IPS DF 4.7 (cell line): ENCODE data around the gene PRSS33.

Source experiments
- DNase-seq: peaks from one replicate; pipeline ENCODE4 v3.0.0-alpha.2; 2013; ENCODE audit warnings: low spot score; ENCODE audit errors: extremely low read depth

The PRSS33 gene

DNA sequence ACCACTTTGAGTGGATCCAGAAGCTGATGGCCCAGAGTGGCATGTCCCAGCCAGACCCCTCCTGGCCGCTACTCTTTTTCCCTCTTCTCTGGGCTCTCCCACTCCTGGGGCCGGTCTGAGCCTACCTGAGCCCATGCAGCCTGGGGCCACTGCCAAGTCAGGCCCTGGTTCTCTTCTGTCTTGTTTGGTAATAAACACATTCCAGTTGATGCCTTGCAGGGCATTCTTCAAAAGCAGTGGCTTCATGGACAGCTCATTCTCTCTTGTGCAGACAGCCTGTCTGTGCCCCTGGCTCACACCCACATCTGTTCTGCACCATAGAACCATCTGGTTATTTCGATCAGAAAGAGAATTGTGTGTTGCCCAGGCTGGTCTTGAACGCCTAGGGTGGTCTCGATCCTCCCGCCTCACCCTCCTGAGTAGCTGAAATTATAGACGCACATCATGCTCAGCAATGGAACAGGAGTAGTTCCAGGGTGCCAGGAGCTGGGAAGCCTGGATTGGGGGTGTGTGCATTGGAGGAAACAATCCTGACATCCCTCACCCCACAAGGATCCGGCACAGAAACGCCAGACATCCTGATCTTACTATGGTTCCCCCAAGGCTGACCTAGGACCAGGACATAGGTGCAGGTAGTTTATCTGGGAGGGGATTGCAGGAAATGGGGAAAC, 34.3 kb upstream of the PRSS33 start:
- DNase-seq, result no peak

DNA sequence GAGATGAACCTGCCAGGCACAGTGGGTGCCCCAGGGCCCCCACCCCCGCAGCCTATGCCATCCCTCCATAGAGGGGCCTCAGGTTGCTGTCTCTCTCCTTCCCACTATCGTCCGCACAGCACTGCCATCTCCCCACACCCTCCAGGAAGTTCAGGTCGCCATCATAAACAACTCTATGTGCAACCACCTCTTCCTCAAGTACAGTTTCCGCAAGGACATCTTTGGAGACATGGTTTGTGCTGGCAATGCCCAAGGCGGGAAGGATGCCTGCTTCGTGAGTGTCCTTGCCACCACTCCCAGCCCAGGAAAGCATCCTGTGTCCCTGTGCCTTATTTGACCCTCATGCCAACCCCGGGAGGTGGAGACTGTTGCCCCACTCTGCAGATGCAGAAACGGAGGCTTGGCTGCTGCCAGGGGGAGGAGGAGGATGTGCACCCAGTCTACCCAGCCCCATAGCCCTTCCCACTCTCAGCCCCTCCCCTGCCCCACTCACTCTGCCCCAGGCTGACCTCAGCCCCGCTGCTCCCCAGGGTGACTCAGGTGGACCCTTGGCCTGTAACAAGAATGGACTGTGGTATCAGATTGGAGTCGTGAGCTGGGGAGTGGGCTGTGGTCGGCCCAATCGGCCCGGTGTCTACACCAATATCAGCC, 33.6 kb upstream of the PRSS33 start:
- DNase-seq, result no peak

DNA sequence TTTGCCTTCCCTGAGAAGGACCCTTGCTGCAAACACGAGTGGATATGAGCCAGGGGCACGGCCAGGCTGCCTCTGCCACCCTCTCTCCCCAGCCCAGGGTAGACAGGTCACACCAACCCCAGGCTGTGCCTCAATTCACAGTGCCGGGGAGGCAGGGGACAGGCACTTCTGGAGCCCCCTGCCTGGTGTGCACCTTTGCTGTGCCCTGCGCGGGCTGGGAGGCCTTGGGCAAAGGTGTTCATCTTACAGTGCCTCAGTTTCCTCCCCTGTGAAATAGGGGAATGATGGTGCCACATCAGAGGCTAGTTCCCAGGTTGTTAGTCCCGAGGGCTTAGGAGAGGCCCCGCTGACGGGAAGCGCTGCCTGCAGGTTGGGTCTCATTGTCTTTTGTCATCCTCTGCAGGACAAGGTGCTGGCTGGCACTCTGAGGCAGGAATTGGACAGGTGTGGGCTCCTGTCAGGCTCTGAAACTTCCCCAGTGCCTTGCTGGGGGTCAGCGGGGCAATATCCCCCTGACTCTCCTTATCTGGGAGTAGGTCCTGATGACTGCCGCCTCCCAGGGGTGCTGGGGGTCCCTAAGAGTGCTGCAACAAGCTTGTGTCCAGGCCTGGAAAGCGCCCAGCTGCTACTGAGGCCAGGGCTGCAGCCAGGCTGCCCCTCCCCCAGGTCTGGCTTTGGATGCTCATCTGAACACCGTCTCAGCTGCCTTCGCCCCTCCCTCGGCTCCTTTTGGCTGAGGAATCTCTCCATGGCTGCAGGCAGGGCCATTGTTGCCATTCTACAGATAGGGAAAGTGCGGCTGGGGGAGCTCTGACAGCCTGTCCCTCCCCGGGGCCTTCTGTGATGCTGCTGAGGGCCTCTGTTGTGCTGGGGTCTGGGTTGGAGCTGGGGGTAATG, 32.8 kb upstream of the PRSS33 start:
- no peak for DNase-seq

DNA sequence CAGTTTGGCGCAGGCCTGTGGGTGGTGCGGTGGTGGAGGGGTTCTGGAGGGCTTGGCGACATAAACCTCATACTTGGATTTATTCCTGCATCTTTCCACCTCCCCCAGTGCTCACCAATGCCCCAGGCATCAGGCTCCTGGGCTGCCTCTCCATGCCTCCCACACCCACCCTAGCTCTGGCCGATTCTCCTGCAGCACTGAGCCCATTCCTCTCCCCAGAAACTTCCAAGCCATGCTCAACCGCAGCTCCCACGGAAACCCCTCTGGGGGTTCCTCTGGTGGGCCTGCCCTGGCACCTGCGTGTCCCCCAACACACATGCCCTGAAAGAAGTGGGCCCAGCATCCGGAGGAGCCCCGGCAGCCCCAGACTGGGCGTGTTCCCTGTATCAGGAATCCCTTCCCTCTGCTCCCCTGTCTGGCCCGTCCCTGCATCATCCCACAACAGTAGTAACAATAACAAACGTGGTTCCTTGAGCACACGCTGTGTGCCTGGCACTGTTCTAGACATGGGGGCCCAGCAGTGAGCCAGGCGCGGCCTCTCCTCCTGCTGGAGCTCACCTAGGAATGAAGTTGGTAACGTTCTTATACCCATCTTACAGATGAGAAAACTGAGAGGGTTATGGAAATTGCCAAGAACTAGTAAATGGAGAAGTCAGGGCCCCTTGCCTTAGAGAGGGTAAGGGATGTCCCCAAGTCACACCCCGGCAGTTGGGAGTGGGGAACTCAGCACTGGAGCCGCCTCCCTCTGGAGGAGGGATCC, 32.0 kb upstream of the PRSS33 start:
- DNase-seq, result no peak

DNA sequence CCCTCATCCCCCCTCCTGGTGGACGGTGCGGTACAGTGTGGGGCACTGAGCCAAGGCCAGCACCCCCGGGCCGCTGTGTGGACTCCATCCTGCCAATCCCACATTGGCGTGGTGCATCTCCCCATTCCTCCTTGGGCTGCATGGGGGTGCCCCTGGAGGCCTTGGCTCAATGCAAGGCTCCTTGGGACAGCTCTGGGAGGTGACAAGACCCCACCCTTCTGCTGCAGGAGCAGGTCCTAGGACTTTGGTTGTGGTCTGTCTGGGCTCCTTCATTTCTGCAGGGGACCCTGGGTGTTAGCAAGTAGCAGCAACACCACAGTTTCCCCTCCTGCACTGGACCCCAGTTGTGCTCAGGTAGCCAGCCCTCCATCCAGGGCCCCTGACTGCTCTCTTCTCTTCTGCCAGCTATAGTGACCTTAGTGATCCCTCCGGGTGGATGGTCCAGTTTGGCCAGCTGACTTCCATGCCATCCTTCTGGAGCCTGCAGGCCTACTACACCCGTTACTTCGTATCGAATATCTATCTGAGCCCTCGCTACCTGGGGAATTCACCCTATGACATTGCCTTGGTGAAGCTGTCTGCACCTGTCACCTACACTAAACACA, 31.0 kb upstream of the PRSS33 start:
- DNase-seq, result no peak

DNA sequence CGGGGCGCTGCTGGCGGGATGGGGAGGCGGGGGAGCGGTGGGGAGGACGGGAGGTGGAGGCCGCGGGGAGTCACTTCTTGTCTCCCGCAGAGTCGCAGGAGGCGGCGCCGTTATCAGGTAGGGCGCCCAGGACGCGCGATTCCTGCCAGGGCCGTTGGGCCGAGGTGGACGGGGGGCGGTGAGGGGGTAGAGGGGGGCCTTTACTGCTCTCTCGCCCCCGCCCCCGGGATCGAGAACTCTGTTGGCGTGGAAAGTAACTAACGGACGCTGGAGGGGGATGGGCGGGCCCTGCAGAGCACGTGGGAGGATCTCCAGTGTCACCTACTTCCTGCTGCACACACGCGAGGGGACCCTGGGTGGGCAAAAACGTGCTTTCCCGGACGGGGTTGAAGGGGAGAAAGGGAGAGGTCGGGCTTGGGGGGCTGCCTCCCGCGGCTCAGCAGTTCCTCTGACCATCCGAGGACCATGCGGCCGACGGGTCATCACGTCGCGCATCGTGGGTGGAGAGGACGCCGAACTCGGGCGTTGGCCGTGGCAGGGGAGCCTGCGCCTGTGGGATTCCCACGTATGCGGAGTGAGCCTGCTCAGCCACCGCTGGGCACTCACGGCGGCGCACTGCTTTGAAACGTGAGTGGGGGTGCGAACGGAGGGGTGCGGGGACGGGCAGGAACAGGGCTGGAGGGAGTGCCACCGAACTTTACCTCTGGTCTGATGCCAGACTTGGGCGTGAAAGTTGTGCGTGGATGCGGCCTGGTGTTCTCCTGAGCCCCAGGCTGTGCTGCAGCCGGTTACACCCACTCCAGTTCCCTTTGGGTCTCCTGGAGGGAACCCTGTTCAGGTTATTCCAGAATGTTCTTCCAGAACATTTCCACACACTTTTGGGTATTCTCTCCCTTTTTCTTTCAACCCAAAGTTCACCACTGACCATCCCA, 30.2 kb upstream of the PRSS33 start:
- no peak for DNase-seq

DNA sequence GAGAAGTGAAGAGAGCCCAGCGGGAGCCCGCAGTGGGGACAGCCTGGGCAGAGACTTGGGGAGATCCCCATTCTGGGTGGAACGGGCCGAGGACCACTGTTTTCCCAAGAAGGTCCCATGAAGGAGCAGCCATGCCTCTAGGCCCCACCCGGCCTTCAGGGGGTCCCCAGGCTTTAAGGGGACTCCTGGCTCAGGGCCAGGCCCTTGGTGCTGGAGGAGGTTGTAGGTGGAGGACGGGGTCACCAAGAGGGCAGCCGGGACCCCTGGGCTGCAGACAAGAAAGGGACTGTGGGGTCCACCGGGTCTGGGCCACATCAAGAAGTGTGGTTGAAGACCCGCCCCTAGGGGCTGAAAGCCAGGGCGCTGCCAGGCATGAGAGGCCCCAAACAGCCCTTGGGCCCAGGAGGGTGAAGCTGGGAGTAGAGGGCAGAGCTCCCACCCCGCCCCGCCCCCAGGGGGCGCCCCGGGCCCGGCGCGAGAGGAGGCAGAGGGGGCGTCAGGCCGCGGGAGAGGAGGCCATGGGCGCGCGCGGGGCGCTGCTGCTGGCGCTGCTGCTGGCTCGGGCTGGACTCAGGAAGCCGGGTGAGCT, 29.5 kb upstream of the PRSS33 start, which contains the start of gene PRSS21:
TSS of gene PRSS21 (plus strand) at position 487 of the 589 bp plus-strand sequence. CDS start at position 519, 32 bp downstream.
- DNase-seq, result no peak

DNA sequence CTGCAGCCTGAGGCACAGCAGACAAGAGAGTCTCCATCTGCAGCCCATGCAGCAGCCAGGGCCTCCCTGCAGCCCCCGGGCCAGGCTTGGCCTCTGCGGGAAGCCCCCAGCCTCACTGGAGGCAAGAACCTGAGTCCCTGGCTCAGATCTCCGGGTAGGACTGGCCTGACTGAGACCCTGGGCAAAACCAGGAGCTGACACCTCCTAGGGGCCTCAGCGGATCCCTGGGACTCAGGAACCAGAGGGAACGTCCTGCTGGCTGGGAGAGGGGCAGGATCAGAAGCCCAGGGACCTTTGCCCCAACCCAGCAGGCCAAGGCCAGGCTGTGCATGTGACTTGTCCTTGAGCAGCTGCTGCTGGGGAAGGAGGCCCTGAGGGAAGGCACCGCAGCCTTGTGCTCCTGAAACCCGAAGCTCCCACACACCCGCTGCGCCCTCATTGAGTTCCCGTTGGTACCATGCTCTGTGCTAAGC, 28.0 kb upstream of the PRSS33 start:
- no peak for DNase-seq

DNA sequence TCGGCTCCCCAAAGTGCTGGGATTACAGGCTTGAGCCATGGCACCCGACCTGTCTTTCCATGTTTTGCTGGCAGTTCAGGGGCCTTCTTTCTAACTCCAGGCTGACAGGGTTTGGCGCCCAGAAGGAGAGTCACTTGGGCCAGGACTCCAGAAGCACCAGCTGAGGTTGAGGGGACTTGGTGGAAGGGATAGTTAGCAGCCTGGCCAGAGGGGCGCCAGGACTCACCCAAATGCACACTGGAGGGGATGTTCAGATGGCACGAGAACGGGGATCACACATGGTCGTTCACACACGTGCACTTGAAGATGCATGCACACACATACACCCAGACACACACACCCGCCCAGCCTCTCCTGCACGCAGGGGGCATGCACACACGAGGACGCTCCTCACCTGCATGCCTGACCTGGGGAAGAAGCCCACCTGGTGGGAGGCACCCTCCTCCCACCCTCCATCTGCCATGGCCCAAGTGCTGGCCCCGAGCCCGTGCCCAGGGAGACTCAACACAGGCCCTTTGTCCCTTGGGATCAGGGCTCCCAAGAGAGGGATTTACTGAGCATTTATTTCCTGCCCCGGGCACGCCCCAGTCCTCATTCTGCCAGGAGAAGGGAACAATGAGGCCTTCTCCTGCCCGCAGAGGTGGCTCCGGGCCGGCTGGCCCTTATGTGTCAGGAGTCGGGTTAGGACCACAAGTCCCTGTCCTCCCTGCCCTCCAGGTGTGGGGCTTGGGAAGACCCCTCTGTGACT, 27.4 kb upstream of the PRSS33 start:
- DNase-seq, result no peak

DNA sequence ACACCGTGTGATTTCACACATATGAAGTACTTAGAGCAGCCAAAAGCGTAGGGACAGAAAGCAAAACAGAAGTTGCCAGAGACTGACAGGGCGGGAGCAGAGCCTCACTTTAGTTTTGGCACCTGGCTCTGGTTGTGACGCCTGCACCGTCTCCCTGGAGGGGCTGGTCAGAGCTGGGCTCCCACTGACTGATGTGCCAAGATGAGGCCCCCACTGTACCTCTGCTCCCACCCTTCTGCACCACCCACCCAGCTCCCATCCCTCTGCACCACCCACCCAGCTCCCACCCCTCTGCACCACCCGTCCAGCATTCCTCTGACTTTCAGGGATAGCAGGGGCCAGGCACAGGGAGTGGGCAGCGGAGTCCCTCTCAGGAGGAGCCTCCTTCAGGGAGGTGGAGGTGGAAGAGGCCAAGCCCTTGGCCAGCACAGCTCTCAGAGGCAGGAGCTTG, 26.4 kb upstream of the PRSS33 start:
- no peak for DNase-seq

DNA sequence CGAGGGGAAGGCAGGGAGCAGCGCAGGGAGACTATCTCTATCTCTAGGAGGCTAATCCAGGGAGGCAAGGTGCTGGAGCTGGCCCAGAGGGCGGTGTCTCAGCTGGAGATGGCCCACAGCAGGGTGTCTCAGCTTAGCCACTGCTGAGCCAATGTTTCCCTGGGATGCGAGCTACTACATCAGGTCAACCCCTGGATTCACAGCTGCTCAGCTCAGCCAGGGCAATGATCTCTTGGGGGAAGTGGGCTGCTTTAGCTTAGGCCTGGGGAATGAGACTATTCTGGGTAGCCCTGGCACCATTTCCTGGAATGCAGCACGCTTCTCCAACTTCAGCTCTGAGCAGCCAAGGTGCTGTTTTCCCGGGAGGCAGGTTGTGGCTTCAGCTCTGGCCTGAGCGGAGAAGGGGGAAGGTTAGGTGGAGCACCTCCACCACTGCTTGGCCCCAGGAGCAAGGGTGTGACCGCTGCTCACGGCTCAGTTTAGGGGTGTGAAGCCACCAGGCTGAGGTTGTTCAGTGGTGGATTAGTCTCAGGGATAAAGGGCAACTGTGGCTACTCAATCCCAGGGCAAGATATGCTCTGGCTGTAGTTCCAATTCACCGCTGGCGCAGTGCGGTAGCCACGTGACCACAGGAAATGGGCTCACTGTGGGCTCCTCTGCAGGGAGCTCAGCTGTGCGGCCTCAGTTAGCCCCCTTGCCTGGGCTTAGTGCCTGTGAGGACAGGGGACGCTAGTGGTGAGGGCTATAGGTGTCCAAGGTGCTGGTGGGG, 24.5 kb upstream of the PRSS33 start:
- no peak for DNase-seq

DNA sequence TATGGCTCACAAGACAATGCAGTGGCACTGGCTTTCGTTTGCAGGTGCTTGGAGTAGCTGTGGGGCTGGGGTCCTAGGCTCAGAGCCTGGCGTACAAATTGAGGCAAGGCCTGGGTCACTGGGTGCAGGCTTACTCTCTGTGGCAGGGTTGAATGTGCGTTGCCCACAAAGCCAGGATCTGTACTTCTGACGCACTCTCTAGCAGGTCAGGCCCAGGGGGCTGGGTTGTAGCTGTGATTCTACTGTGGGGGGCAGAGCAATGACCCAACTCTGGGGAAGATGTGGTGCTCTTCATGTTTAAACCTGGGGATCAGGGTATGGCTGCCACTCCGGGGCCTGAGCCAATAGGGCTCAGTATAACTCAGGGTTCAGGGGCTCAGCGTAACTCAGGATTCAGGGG, 23.3 kb upstream of the PRSS33 start:
- no peak for DNase-seq

DNA sequence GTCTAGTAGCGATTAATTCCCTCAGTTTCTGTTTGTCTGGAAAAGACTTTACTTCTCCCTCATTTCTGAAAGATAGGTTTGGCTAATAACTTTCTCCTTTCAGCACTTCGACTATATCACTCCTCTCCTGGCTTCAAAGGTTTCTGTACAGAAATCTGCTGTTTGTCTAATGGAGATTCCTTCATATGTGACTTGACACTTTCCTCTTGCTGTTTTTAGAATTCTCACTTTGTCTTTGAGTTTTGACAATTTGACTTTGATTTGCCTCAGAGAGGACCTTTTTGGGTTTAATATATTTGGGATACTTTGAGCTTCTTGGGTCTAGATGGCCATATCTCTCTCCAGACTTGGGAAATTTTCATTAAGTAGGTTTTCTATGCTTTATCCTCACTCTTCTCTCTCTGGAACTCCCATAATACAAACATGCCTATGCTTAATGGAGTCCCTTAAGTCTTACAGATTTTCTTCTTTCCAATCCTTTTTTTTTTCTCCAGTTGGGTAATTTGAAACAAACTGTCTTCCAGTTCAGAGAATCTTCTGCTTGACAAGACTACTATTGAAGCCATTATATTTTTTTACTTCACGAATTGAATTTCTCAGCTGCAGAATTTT, 21.9 kb upstream of the PRSS33 start:
- DNase-seq, result no peak

DNA sequence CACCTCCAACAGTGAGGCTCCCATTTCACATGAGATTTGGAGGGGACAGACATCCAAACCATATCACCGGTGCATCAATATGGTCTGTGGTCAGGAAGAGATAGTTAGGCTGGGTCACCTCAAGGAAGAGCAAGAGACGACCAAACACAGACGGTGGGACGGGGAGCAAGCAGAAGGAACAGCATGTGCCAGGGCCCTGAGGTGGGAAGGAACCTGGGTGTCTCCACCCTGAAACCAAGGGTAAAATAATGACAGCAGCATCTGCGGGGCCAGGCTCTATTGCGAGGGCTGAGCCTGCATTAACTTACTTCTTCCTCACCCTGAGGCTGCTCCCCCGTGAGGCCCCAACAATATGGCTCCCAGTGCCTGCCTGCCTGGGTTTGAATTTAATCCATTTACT, 20.8 kb upstream of the PRSS33 start:
- DNase-seq, result no peak

DNA sequence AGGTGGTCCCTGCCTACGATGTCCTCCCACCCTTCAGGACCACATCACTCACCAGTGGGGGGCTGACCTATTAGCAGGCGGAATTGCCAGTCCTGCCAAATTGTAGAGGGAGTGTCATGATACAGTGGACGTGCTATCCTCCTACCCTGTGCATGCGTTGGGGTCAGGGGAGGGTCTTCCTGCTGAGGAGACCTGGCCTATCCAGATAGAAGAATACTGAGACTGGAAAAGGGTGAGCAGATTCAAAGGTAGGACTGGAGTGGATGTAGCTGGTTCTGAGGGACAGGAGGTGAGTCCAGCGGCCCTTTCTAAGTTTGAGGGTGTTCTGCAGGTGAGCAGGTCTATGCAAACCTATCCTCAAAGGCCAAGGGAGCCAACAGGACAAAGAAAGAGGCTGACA, 18.9 kb upstream of the PRSS33 start:
- no peak for DNase-seq

DNA sequence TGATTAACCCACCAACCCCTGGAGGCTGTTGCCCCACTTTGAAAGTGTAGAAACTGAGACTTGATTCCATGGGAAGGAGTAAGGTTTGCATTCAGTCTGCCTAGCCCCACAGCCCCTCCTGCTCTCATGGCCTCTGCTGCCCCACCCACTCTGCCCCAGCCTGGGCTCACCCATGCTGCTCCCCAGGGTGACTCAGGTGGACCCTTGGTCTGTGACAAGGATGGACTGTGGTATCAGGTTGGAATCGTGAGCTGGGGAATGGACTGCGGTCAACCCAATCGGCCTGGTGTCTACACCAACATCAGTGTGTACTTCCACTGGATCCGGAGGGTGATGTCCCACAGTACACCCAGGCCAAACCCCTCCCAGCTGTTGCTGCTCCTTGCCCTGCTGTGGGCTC, 17.4 kb upstream of the PRSS33 start:
- DNase-seq, result no peak

DNA sequence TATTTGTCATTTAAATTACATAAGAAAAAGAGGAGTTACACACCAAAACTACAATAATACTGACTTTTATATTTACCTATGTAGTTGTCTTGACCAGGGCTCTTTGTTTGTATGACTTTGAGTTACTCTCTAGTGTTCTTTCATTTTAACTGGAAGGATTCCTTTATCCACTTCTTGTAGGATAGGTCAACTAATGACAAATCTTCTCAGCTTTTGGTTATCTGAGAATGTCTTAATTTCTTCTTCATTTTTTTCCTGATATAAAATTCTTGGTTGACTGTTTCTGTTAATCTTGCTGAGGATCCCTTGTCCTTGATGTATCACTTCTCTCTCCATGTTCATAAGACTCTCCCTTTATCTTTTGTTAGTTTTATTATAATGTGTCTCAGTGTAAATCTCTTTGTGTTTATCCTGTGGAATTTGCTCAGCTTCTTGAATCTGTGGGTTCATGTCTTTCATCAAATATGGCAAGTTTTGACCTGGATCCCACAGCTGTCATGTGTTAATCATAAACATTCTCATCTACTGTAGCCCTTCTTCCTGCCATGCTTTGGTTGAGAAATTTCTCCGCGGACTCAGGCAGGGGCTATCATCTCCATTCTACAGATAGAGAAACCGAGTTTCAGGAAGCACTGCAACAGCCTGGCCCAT, 16.3 kb upstream of the PRSS33 start:
- no peak for DNase-seq
